Astrocyte (in vitro differentiated cells and primary cell): ENCODE measurements around the gene LIM2. TPM values are rescaled to one million over a fixed set of nuclear protein-coding genes. Genes with fewer than 3 reads are reported as not detected.
A peak's percentile ranks its signal among the peaks of the same experiment; 100 is the strongest.

Experiments used
- DNase-seq: peaks from one replicate; pipeline ENCODE4 v3.0.0-alpha.2; 2010; ENCODE audit warnings: low read depth
- FAIRE-seq: peaks from 2 replicates; lab custom pipeline; 2011; peaks lifted over from hg19 to GRCh38; lab: Jason Lieb, UNC
- H2AFZ ChIP-seq: 2 replicates; pipeline ENCODE4 v1.6.0; 2012; ENCODE audit warnings: low read depth, low read length, inconsistent platforms
- H3K27ac ChIP-seq: 2 replicates; pipeline ENCODE4 v1.5.1; 2011; ENCODE audit warnings: low read depth, low read length, inconsistent platforms
- H3K27me3 ChIP-seq: 2 replicates; pipeline ENCODE4 v1.6.0; 2011; ENCODE audit warnings: low read length, inconsistent platforms; ENCODE audit not compliant: insufficient read depth
- H3K36me3 ChIP-seq: 2 replicates; pipeline ENCODE4 v1.5.1; 2011; ENCODE audit warnings: low read length, inconsistent platforms; ENCODE audit not compliant: insufficient read depth
- H3K4me1 ChIP-seq: 2 replicates; pipeline ENCODE4 v1.5.1; 2011; ENCODE audit warnings: low read length, inconsistent platforms; ENCODE audit not compliant: insufficient read depth
- H3K4me2 ChIP-seq: 2 replicates; pipeline ENCODE4 v1.6.0; 2012; ENCODE audit warnings: low read length, inconsistent platforms
- H3K4me3 ChIP-seq: 2 replicates; pipeline ENCODE4 v1.5.1; 2011; ENCODE audit warnings: low read depth, mild to moderate bottlenecking, low read length, inconsistent platforms; ENCODE audit not compliant: insufficient read depth
- H3K79me2 ChIP-seq: 2 replicates; pipeline ENCODE4 v1.6.0; 2012; ENCODE audit warnings: mild to moderate bottlenecking, low read length, inconsistent platforms; ENCODE audit not compliant: insufficient read depth
- H3K9ac ChIP-seq: 2 replicates; pipeline ENCODE4 v1.6.0; 2012; ENCODE audit warnings: mild to moderate bottlenecking, low read length, inconsistent platforms
- H3K9me3 ChIP-seq: 2 replicates; pipeline ENCODE4 v1.5.1; 2012; ENCODE audit warnings: low read depth, mild to moderate bottlenecking, low read length, inconsistent platforms; ENCODE audit not compliant: insufficient read depth
- H4K20me1 ChIP-seq: 2 replicates; pipeline ENCODE4 v1.6.0; 2012; ENCODE audit warnings: low read length, inconsistent platforms; ENCODE audit not compliant: insufficient read depth
- H3K27ac Mint-ChIP-seq: one replicate; pipeline ENCODE4 v1.8.0; 2021; ENCODE audit warnings: mild to moderate bottlenecking, mixed read lengths; ENCODE audit not compliant: unreplicated experiment
- H3K27me3 Mint-ChIP-seq: one replicate; pipeline ENCODE4 v1.8.0; 2021; ENCODE audit warnings: low read depth, mixed read lengths; ENCODE audit not compliant: unreplicated experiment
- H3K36me3 Mint-ChIP-seq: one replicate; pipeline ENCODE4 v1.8.0; 2021; ENCODE audit warnings: low read depth, mixed read lengths; ENCODE audit not compliant: unreplicated experiment
- H3K4me1 Mint-ChIP-seq: one replicate; pipeline ENCODE4 v1.8.0; 2021; ENCODE audit warnings: low read depth, mixed read lengths; ENCODE audit not compliant: unreplicated experiment
- H3K4me3 Mint-ChIP-seq: one replicate; pipeline ENCODE4 v1.8.0; 2021; ENCODE audit warnings: mild to moderate bottlenecking, moderate library complexity, mixed read lengths; ENCODE audit not compliant: unreplicated experiment
- H3K9me3 Mint-ChIP-seq: one replicate; pipeline ENCODE4 v1.8.0; 2021; ENCODE audit warnings: mild to moderate bottlenecking, mixed read lengths; ENCODE audit not compliant: unreplicated experiment
- CTCF ChIP-seq: IDR thresholded peaks from 2 replicates; pipeline ENCODE4 v1.5.1; 2011; ENCODE audit warnings: low read depth, mild to moderate bottlenecking, inconsistent platforms, low read length, moderate library complexity; ENCODE audit not compliant: insufficient read depth
- EZH2 ChIP-seq: IDR thresholded peaks from 2 replicates; pipeline ENCODE4 v1.6.1; 2012; ENCODE audit warnings: mild to moderate bottlenecking, low read length, inconsistent platforms; ENCODE audit not compliant: insufficient read depth
- total RNA-seq: library from RNA; stranded (reverse); gene quantifications from 2 replicates; pipeline ENCODE4 v1.2.1, GENCODE V29; 2021

Gene LIM2
- total RNA-seq, 1 donor from 2014 or later = not detected

GRCh38 chr19:51380379-51380778 lies 7.4 kb downstream of the LIM2 start:
- DNase-seq (no peak), FAIRE-seq (no peak)
- no peaks in the 10 kb centered on the region for H3K36me3 ChIP-seq
- no peak overlapping the region for H3K4me3 ChIP-seq
- peaks cover 7% of the 10 kb centered on the region for H3K27me3 Mint-ChIP-seq
- H3K4me3 Mint-ChIP-seq = no peak overlapping the region
- H3K27ac ChIP-seq = no peak overlapping the region
- H3K36me3 Mint-ChIP-seq = no peaks in the 10 kb centered on the region
- H3K4me2 ChIP-seq = no peak overlapping the region
- no peaks in the 10 kb centered on the region for H3K79me2 ChIP-seq
- H3K4me1 ChIP-seq = no peaks in the 10 kb centered on the region
- H3K9ac ChIP-seq = no peak overlapping the region
- H3K27ac Mint-ChIP-seq = no peak overlapping the region
- no peaks in the 10 kb centered on the region for H3K27me3 ChIP-seq
- no peaks in the 10 kb centered on the region for H3K9me3 ChIP-seq
- H3K4me1 Mint-ChIP-seq = no peaks in the 10 kb centered on the region
- H4K20me1 ChIP-seq = no peaks in the 10 kb centered on the region
- TF ChIP-seq CTCF = no peak
- TF ChIP-seq EZH2 = no peak
- no peaks in the 10 kb centered on the region for H3K9me3 Mint-ChIP-seq
- H2AFZ ChIP-seq = no peak overlapping the region

- no peaks in the 10 kb centered on the region for H3K27me3 ChIP-seq
- Mint-ChIP-seq H3K27ac (no peak overlapping the region), H3K9me3 (no peaks in the 10 kb centered on the region), H3K36me3 (no peaks in the 10 kb centered on the region), H3K4me3 (no peak overlapping the region), H3K27me3 (peaks cover 5% of the 10 kb centered on the region), H3K4me1 (peaks cover 5% of the 10 kb centered on the region)
- TF ChIP-seq EZH2 (no peak), CTCF (no peak)
- no peaks in the 10 kb centered on the region for H3K9me3 ChIP-seq
- H3K27ac ChIP-seq = no peak overlapping the region
- DNase-seq = no peak
- no peak for FAIRE-seq
- H3K36me3 ChIP-seq = no peaks in the 10 kb centered on the region
- H3K79me2 ChIP-seq = no peaks in the 10 kb centered on the region
- H3K9ac ChIP-seq = no peak overlapping the region
- no peaks in the 10 kb centered on the region for H4K20me1 ChIP-seq
- H3K4me3 ChIP-seq = no peak overlapping the region
- no peaks in the 10 kb centered on the region for H3K4me1 ChIP-seq
- no peak overlapping the region for H2AFZ ChIP-seq
- H3K4me2 ChIP-seq = no peak overlapping the region
Observed at GRCh38 chr19:51377422-51377821, 10.4 kb downstream of the LIM2 start.

- Histone ChIP-seq H3K27me3 (no peaks in the 10 kb centered on the region), H2AFZ (no peak overlapping the region), H3K9ac (no peak overlapping the region), H3K79me2 (no peaks in the 10 kb centered on the region), H3K9me3 (no peaks in the 10 kb centered on the region), H3K4me1 (no peaks in the 10 kb centered on the region), H3K36me3 (no peaks in the 10 kb centered on the region), H3K4me3 (no peak overlapping the region), H4K20me1 (no peaks in the 10 kb centered on the region), H3K27ac (no peak overlapping the region), H3K4me2 (no peak overlapping the region)
- FAIRE-seq (no peak), DNase-seq (no peak)
- no peak overlapping the region for H3K27ac Mint-ChIP-seq
- H3K4me3 Mint-ChIP-seq = peak overlapping the region; percentile 60
- H3K36me3 Mint-ChIP-seq = no peaks in the 10 kb centered on the region
- peaks cover 5% of the 10 kb centered on the region for H3K4me1 Mint-ChIP-seq
- TF ChIP-seq CTCF = no peak
- TF ChIP-seq EZH2 = no peak
- H3K9me3 Mint-ChIP-seq = no peaks in the 10 kb centered on the region
- peaks cover 5% of the 10 kb centered on the region for H3K27me3 Mint-ChIP-seq
Observed at GRCh38 chr19:51375504-51376221, 12.1 kb downstream of the LIM2 start.
